GM19455 (cell line): ENCODE data around the gene PMEPA1.

Experiments
- ATAC-seq: cut with Tn5 transposase; IDR thresholded peaks from one replicate; pipeline ENCODE4 v1.9.1; 2021; ENCODE audit not compliant: unreplicated experiment

PMEPA1 gene

DNA sequence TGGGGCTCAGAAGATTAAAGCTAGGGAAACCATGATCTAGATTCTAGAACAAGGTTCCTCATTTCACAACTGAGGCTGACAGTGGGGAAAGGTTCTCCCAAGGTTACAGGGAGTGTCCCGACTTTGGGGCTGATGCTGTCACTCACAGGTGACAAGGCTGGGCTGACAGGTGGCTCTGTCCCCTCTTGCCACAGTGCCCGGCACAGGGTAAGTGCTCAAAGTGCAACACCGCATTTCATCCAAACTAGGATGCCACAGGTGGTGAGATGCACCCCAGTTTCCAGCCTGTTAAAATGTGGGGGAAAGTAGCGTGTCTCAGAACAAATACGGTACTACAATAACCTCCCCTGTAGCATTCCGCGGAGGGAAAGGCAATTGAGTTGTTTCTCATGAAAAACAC is 97.4 kb downstream of the PMEPA1 start:
- ATAC-seq, result no peak

DNA sequence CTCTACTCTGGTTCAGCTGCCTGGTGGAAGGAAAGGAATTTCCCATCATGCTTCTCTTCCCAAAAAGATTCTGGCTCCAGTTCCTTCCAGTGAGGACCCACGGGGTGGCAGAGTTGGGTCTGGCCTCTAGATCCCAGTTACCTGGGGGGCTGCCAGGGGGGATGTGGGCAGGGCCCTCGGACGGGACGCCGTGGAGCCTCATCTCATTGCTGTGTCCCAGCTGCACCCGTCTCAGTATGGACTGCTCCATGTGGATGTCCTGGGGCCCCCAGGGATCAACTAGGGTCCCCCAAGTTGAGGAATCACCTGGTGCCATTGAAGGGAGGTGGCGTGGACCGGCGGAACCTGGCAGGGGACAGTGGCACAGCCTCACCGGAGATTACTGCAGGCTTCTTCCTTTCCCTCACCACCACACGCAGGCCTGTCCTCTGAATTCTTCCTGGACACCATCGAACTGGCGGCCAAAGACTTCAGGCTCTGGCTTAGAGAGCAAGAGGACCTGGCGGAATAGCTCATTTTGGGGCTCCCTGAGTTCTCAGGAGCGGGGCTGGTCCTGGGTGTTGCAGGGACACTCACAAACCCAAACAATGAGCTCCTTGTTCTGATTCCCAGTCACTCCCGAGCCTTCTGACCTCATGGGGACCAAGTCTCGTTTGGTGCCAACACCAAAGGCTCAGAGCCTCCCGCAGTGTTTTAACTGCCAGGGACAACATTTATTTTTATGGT is 98.1 kb downstream of the PMEPA1 start:
- ATAC-seq, result no peak

DNA sequence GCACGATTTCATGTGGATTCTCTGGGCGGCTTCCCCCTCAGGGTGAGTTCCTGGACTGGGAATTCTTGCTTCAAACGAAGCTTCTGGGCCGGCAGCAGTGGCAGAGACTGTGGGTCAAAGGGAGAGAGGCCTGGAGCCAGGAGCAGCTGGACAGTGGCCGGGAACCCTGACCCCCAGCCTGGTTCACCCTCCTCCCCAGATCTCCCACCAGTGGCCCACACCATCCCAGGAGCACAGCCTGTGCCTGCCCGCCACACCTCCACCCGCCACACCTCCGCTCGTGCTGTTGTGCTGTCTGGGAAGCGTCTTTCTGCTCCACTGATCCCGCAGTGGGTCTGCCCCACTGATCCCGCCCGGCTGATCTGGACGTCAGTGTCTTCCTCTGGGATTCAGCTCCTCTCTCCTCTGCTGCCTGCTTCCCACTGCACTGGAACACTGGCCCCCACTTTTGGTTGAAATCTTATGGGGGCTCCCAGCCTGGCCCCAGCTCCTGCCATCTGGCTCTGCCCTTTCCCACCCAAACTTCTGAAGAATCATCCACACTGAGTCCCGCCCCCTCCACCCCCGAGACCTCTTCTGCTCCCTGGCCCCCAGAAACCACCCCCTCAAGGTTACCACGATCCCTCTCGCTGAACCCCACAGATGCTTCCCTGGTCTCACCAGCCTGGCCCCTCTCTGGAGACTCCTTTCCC is 99.4 kb downstream of the PMEPA1 start:
- no peak for ATAC-seq

DNA sequence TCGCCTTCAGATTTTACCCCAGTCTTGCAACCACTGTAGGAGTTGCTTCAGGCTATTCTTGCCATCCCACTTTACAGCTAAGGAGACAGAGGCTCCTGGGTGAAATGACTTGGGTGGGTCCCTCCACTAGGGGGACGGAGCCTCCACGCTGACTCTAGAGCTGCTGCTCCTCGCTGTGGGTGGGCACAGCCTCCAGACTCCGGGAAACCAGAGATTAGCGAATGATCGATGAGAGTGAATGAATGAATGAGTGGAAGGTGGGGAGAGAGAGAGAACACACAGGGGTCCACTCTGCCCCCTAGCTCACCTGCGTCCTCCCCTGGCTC is 100.0 kb downstream of the PMEPA1 start:
- no peak for ATAC-seq

DNA sequence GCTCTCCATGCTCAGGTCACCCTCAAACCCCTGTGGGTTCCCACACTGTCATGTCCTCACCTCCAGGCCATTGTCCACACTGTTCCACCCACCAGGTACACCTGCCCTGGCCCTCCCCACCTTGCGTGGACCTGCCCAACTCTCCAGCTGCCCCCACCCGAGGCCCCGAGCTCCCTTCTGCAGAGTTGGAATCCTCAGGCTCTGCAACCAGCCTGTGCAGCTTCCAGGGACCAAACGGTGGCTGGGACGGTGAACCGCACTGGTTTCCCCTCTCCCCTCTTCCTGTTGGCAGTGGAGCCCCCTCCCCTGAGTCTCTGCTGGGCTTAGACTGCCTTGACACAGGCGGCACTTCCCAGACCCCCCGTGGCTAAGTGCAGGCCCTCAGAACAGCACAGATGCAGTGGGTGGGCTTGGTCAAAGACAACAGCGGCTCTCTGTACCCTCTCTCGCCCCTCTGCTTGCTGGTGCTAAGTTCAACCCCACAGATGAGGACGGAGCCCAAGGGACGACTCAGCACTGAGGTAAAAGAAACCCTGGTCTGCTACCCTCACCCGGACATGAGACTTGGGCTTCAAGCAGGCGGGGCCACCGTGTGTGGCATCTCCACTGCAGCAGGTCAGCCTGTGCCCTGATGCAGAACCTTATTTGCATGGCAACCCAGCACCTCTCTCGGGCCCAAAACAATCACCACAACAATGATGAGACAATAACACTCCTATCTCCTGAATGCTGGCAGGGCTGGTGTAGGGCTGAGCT is 100.6 kb downstream of the PMEPA1 start:
- no peak for ATAC-seq

DNA sequence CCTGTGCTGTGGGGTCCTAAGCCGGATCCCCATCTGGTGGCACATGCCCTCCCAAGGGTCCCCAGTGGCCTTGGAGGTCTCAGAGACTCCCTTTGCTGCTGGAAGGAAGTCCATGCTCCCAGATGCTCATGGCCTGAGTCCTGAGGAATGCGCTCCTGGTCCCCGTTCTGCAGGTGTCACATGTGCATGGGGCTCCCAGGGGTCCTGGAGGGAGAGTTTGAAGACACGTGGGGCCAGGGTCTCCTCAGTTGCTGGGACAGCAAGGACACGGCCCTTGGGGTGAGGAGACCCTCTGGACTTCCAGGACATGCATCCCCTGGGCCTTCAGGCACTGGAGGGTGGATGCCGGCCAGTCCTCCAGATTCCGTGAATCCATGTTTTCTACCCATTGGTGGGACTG is 101.3 kb downstream of the PMEPA1 start:
- no peak for ATAC-seq

DNA sequence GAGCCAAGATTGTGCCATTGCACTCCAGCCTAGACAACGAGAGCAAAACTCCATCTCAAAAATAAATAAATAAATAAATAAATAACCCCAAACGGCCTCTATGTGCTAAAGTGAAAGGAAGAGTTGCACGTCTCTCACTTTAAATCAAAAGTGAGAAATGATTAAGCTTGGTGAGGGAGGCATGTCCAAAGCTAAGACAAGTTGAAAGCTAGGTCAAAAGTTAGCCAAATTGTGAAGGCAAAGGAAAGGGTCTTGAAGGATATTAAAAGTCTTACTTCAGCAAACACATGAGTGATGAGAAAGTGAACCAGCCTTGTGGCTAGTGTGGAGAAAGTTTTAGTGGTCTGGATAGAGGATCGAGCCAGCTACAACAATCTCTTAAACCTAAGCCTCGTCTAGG is 103.9 kb downstream of the PMEPA1 start:
- ATAC-seq, result no peak

DNA sequence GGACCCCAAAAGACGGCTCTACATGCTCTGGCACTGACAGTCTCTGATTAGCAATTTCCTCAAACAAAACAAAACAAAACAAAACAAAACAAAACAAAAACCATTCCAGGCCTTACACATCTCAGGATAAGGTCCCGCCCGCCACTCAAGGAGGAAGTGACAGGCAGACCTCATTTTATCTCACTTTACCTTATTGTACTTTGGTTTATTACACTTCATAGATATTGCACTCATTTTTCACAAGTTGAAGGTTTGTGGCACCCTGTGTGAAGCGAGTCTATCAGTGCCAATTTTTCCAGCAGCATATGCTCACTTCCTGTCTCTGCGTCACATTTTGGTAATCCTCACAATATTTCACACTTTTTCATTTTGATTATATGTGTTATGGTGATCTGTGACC is 104.8 kb downstream of the PMEPA1 start:
- ATAC-seq, result no peak

DNA sequence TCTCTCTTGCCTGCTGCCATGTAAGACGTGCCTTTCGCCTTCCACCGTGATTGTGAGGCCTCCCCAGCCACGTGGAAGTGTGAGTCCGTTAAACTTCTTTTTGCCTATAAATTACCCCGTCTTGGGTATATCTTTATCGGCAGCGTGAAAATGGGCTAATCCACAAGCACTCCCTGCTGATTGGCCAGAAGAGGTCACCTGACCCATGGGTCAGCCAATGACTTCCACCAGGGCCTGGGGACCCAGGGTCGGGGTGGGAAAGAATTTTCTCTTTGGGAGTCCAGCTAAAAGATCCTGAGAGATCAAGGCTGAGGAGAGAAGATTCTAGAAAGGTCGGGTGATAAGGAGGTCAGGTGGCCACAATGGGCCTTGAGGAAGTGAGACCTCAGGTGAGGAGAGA is 106.7 kb downstream of the PMEPA1 start:
- no peak for ATAC-seq

DNA sequence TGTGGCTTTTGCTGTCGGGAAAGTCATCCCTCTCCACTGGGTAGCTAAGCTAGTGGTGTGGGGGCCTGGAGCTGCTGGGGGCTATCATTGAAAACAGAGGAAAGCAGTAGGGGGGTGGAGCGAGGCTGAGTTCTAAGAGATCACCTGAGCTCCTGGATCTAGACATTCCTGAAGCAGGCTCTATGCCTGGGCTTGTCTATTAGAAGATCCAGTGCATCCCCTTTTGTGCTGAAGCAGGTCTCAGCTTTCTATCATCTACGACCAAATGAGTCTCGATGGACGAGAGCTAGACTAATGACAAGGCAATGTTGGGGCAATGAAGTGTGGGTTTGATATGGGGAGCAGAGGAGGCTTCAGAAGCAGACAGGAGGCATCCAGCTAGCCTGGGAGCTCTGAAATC is 108.1 kb downstream of the PMEPA1 start:
- no peak for ATAC-seq

DNA sequence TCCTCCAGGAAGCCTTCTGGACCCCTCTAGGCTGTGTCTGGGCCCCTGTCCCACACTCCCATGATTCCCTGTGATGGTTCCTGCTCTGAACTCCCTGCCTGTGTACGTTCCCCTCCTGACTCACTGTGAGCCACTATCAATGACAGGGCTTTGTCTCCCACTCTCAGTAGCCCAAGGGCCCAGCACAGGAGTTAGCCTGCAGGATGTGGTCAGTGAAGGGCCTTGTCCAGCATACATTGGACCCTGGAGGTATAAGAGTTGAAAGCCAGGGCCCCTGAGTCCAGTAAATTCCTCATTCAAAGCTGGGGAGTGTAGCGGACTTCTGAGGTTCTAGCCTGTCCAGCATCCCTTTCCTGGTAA is 108.6 kb downstream of the PMEPA1 start:
- ATAC-seq, result no peak

DNA sequence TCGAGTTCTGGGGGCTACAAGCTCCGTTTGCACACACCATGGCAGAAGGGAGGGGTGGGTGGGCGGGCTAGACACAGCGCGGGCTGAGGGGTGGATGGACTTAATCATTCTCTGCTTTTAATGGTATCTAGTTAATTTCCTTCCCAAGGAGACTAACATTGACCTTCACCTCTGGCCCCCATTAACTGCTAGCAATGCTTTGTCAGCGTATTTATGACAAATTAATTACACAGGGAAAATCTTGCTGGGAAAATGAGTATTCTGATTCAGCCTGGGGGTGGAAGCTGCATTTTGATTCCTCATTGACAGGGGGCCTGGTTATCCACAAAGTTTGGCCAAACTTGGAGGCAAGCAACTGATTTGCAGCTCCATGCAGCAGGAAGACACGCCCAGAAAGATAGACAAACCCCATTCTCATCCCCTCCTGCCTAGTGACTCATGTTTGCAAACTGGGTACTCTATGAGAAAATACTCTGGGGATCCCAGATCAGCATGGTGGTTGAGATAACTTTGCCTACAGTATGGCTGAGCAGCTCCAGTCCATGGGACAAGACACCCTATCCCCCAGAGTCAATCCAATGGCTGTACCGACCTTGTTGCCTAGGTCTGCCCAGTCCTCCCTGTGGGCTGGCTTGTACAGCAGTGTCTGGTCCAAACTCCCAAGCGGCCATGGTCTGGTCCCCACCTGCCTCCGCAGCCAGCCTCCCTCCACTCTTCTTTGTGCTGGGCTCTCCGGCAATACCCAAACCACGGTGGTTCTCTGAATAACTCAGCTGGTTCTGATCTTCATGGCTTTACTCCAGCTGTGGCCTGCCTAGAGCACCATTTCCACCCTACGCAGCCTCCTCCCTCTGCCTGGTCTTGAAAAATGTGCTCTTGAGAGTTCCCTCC is 109.2 kb downstream of the PMEPA1 start:
- no peak for ATAC-seq

DNA sequence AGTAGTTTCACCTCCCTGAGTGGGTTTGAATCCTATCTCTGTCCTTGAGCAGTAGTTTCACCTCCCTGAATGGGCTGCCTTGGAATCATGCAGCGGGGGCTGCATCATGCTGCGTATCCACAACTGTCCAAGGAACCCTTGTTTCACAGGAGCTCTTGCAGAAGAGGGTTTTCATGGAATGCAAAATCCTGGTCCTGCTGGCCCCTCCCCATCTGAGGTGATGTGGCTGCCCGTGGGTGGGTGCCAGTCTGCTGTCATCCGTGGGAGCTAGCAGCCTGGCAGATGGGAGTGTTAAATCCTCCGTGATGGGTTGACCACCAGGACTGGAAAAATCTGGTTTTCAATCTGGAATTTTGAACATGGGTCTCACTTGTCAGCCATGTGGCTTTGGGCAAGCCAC is 111.3 kb downstream of the PMEPA1 start:
- no peak for ATAC-seq
